Retinal pigment epithelial cell (primary cell): Measurements from ENCODE around the gene NHEJ1.
A peak's percentile ranks its signal among the peaks of the same experiment; 100 is the strongest.

ENCODE experiments used
- DNase-seq: peaks from one replicate; pipeline ENCODE4 v3.0.0-alpha.2; 2010; ENCODE audit warnings: low read depth
- H3K4me3 ChIP-seq: 2 replicates; pipeline ENCODE4 v1.5.1; 2011; ENCODE audit warnings: mild to moderate bottlenecking, low read length, control low read depth, moderate library complexity
- TF ChIP-seq, protein P1 (sequence below): conservative IDR thresholded peaks from 2 replicates; pipeline ENCODE4 v1.5.1; 2011; ENCODE audit warnings: low read depth, low read length, control low read depth, inconsistent platforms

The NHEJ1 gene

DNA sequence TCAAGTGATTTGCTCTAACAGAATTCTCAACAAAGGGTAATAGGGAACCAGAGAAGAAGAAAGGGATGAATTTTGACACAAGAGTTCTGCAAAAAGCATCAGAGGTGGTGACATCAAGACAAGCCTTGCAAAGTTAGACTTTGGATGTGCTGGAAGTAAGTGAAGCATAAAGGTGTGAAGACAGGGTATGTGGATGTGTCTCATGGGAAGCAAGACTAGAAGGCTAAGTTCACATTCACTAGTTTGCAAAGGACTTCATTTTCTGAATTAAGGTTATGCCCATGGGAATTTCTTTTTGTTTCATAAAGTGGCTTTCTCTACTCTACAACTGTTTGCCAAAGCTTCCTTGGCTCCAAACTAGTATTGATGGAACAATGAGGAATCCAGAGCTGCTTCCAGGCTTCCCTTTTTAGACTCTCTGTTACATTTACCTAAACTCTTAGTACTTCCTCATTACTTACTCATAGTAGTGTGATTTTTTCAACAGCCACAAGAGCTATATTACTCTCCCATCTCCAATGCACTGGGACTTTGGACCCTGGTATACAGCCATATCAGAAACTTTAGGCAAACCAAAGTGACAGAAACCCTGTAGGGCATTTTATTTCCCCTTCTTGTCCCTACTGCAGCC lies 78.8 kb downstream of the NHEJ1 start:
- TF ChIP-seq, protein P1, sequence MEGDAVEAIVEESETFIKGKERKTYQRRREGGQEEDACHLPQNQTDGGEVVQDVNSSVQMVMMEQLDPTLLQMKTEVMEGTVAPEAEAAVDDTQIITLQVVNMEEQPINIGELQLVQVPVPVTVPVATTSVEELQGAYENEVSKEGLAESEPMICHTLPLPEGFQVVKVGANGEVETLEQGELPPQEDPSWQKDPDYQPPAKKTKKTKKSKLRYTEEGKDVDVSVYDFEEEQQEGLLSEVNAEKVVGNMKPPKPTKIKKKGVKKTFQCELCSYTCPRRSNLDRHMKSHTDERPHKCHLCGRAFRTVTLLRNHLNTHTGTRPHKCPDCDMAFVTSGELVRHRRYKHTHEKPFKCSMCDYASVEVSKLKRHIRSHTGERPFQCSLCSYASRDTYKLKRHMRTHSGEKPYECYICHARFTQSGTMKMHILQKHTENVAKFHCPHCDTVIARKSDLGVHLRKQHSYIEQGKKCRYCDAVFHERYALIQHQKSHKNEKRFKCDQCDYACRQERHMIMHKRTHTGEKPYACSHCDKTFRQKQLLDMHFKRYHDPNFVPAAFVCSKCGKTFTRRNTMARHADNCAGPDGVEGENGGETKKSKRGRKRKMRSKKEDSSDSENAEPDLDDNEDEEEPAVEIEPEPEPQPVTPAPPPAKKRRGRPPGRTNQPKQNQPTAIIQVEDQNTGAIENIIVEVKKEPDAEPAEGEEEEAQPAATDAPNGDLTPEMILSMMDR: no peak
- no peak for DNase-seq
- no peak overlapping the region for H3K4me3 ChIP-seq

DNA sequence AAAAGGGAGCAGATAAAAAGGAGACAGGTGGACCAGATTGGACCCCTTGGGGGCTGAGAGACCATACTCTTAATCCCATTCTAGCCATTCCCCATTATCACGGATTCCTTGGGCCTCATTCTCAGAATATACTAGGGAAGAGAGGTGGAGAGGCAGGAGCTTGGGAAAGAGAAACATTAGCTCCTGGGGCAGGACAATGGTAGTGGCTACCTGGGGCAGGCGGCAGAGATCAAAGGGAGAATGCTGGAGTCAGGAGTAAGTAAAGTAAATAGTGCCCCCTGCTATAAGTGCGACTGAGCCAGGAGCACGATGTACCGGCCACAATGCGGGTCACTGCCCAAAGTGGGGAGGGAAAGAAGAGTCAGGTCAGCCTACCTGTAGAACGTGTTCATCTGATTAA lies 79.5 kb downstream of the NHEJ1 start:
- TF ChIP-seq, protein P1: no peak
- no peak for DNase-seq
- H3K4me3 ChIP-seq: no peak overlapping the region

DNA sequence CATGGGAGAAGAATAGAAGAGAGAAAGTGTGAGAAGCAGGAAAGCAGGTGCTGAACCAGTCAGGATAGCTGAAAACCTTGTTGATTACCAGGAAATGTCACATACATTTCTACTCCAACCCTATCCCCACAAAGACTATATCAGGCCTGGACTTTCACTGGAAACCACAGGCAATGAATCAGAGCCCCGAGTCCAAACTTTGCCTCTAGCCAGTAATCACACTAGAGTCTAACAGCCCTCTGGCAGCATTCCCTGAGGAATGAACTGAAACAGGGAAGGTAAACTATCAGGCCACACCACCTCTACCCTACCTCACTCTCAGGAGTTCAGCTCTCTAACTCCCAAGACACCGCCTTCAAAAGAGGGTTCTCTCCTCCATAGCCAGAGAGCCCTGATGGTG lies 81.2 kb downstream of the NHEJ1 start:
- H3K4me3 ChIP-seq: no peak overlapping the region
- DNase-seq: no peak
- TF ChIP-seq, protein P1: no peak

DNA sequence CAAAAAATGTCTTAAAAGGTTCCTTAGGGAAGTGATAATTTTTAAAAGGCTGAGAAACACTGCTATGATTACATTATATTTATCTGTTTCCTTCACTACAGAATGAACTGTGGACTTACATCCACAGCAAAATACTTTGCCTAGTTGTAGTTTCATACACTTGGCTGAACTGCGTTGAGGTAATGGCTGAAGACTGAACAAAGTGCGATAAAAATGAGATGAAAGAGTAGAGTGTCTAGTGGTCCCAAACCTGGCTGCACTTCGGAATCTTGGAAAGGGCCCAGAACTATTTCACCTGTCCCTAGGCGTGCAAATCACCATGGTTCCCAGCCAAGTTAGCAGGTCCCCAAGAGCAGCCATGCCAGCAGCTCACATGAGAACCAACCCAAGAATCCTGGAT lies 81.7 kb downstream of the NHEJ1 start:
- H3K4me3 ChIP-seq: no peak overlapping the region
- no peak for DNase-seq
- TF ChIP-seq, protein P1: no peak

DNA sequence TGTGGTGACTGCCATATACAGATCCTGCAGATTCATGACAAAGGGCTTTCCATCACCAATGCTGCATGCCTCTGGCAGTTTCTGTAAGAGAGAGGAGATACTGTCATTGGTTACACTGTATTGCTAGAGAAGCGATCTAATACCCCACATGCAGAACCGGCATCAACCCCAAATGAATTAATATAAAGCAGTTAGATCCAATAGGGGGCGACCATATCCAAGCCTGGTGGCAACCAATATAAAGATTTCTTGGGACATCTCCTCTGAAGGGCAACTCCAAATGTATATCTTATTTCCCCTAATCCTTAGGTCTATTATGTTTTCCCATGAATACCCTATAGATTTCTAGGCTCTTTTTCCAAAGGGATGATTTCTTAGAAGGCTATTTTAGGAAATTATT lies 82.5 kb downstream of the NHEJ1 start:
- H3K4me3 ChIP-seq: no peak overlapping the region
- no peak for DNase-seq
- TF ChIP-seq, protein P1: peak; percentile 13

DNA sequence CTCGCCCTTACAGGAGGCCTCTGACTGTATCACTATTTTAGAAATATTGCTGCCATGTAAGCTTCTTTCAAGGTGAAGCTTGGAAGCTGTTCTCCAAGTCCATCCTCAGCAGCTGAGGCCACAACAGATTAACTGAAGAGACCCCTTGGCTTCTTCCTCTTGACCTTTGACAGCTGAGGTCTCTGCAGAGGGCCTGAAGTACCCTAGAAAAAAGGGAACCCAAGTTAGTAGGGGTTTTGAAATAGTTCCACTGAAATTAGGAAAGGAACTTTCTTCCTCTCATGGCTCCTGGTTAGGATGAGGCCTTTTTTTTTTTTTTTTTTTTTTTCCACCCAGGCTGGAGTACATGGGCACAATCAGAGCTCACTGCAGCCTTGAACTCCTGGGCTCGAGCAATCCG lies 84.4 kb downstream of the NHEJ1 start:
- no peak for DNase-seq
- no peak overlapping the region for H3K4me3 ChIP-seq
- TF ChIP-seq, protein P1: no peak

DNA sequence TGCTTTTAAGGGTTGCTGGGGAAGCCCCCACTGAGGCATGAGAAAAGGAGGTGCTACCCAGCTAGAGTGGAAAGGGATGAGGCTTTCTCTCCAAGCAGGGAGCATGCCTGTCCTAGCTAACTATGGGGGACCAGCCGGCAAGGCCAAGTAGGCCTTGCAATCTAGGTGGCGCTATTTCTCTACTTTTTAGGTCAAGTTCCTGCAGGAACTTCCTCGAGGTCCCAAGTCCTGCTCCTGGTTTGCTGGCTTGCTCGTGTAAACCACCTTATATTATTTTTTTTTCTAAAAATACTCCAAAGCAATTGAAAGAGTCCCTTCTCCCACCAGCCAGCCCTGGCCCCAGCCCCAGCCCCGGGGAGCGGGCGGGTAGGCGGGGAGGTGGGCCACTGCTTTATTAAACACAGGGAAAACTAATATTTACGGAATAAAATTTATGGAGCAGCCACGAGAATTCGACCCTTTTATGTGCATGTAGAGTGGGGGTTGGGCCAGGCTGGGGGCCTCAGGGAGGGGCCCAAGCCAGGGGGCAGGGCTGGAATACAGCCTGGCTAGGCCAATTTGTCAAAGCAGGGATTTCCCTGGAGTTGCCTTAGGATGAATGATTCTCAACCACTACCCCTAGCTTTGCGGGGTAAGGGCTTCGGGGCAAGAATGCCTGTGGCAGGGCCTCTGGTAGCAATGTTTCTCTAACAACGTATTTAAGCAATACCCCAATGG lies 87.0 kb downstream of the NHEJ1 start:
- TF ChIP-seq, protein P1: peak; percentile 65
- DNase-seq: peak; percentile 9
- H3K4me3 ChIP-seq: no peak overlapping the region
